Measurements from ENCODE around the gene CACNA2D1.

CACNA2D1 gene

DNA sequence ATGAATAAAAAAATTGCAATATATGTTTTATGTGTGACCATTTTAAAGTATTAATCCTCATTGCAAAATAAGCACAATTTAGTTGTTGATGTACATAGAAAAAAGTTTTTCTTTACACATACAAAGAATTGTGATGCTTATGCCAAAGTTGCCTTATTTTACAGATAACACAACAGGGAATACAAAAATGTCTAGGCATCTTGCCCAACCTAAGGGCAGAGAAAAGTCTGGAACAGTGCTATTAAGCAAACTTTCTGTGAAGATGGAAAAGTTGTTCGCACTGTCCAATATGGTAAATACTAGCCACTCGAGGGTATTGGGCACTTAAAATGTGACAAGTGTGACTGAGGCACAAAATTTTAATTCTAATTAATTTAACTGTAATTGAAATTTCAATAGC is 483.6 kb downstream of the CACNA2D1 start:
- no peak for DNase-seq (ENCODE audit: low read depth, low spot score)
- WGBS (ENCODE audit: insufficient coverage, insufficient read length) = no CpG with 5 or more reads among the region's 2 CpGs
- no peaks in the 10 kb centered on the region for H3K27me3 ChIP-seq (ENCODE audit: control insufficient read depth, insufficient read depth, low read length)
- H3K27ac ChIP-seq (ENCODE audit: low read length) = no peak overlapping the region
- H3K4me3 ChIP-seq (ENCODE audit: low read length) = no peak overlapping the region
- no peaks in the 10 kb centered on the region for H3K4me1 ChIP-seq (ENCODE audit: control insufficient read depth, insufficient read depth, low read length)
- no peaks in the 10 kb centered on the region for H3K36me3 ChIP-seq (ENCODE audit: control insufficient read depth, insufficient read depth, low read length)
- H3K9me3 ChIP-seq (ENCODE audit: control insufficient read depth, insufficient read depth, low read length) = no peaks in the 10 kb centered on the region

- Histone ChIP-seq H3K4me3 (ENCODE audit: low read length) (no peak overlapping the region), H3K9me3 (ENCODE audit: control insufficient read depth, insufficient read depth, low read length) (no peaks in the 10 kb centered on the region), H3K27me3 (ENCODE audit: control insufficient read depth, insufficient read depth, low read length) (no peaks in the 10 kb centered on the region), H3K36me3 (ENCODE audit: control insufficient read depth, insufficient read depth, low read length) (no peaks in the 10 kb centered on the region), H3K27ac (ENCODE audit: low read length) (no peak overlapping the region), H3K4me1 (ENCODE audit: control insufficient read depth, insufficient read depth, low read length) (no peaks in the 10 kb centered on the region)
- WGBS (ENCODE audit: insufficient coverage, insufficient read length) = no CpG with 5 or more reads among the region's 4 CpGs
- DNase-seq (ENCODE audit: low read depth, low spot score) = no peak
Observed at GRCh38 chr7:81957517-81957916, 486.1 kb downstream of the CACNA2D1 start.

DNA sequence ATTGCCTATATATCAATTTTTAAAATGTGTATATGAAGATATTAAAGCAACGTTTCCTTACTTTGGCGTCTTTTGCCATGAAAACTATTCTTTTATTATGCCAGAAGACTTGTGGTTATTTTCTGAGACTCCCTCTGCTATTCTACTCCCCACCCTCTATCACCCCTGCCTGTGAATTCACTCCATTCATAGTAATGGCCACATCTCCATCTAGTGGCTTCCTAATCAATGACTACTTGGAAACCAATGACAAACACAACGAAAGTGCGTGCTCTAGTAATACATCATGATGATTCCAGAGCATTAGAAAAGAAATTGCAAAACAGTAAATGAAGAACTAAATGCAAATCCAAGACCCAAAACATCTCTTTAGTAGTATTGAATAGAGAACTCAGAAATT is 487.1 kb downstream of the CACNA2D1 start:
- Histone ChIP-seq H3K9me3 (ENCODE audit: control insufficient read depth, insufficient read depth, low read length) (no peaks in the 10 kb centered on the region), H3K4me3 (ENCODE audit: low read length) (no peak overlapping the region), H3K4me1 (ENCODE audit: control insufficient read depth, insufficient read depth, low read length) (no peaks in the 10 kb centered on the region), H3K27ac (ENCODE audit: low read length) (no peak overlapping the region), H3K27me3 (ENCODE audit: control insufficient read depth, insufficient read depth, low read length) (no peaks in the 10 kb centered on the region), H3K36me3 (ENCODE audit: control insufficient read depth, insufficient read depth, low read length) (no peaks in the 10 kb centered on the region)
- peak; percentile 41 for DNase-seq (ENCODE audit: low read depth, low spot score)
- WGBS (ENCODE audit: insufficient coverage, insufficient read length) = no CpG with 5 or more reads among the region's 4 CpGs

DNA sequence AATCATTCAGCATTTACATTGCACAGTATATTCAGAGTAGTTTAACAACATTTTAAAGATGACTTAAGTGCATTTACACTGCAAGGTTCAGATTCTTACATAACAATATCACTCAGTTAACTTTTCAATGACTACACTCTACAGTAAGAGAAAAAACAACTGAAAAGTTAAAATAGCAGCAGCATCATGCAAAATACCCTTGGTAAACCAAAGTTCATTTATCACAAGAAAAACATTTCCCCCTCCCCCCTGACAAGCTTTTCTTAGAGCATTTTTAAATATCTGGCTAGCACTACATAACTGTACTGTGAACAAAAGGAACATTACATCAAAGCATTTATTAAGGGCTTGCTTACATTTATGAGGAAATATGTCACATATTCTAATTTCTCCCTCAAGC is 494.3 kb downstream of the CACNA2D1 start:
- H3K36me3 ChIP-seq (ENCODE audit: control insufficient read depth, insufficient read depth, low read length) = no peaks in the 10 kb centered on the region
- H3K4me3 ChIP-seq (ENCODE audit: low read length) = no peak overlapping the region
- peaks cover 3% of the 10 kb centered on the region for H3K4me1 ChIP-seq (ENCODE audit: control insufficient read depth, insufficient read depth, low read length)
- H3K27me3 ChIP-seq (ENCODE audit: control insufficient read depth, insufficient read depth, low read length) = no peaks in the 10 kb centered on the region
- H3K9me3 ChIP-seq (ENCODE audit: control insufficient read depth, insufficient read depth, low read length) = no peaks in the 10 kb centered on the region
- H3K27ac ChIP-seq (ENCODE audit: low read length) = no peak overlapping the region
- DNase-seq (ENCODE audit: low read depth, low spot score) = no peak

GRCh38 chr7:81944058-81944457 is 499.5 kb downstream of the CACNA2D1 start:
- DNase-seq (ENCODE audit: low read depth, low spot score) = no peak
- Histone ChIP-seq H3K36me3 (ENCODE audit: control insufficient read depth, insufficient read depth, low read length) (no peaks in the 10 kb centered on the region), H3K27ac (ENCODE audit: low read length) (no peak overlapping the region), H3K4me1 (ENCODE audit: control insufficient read depth, insufficient read depth, low read length) (no peaks in the 10 kb centered on the region), H3K9me3 (ENCODE audit: control insufficient read depth, insufficient read depth, low read length) (no peaks in the 10 kb centered on the region), H3K27me3 (ENCODE audit: control insufficient read depth, insufficient read depth, low read length) (no peaks in the 10 kb centered on the region), H3K4me3 (ENCODE audit: low read length) (no peak overlapping the region)
- no CpG with 5 or more reads among the region's 2 CpGs for WGBS (ENCODE audit: insufficient coverage, insufficient read length)

GRCh38 chr7:81937091-81937490 is 506.5 kb downstream of the CACNA2D1 start:
- H3K27me3 ChIP-seq (ENCODE audit: control insufficient read depth, insufficient read depth, low read length) = no peaks in the 10 kb centered on the region
- H3K4me1 ChIP-seq (ENCODE audit: control insufficient read depth, insufficient read depth, low read length) = no peaks in the 10 kb centered on the region
- H3K36me3 ChIP-seq (ENCODE audit: control insufficient read depth, insufficient read depth, low read length) = no peaks in the 10 kb centered on the region
- no peaks in the 10 kb centered on the region for H3K9me3 ChIP-seq (ENCODE audit: control insufficient read depth, insufficient read depth, low read length)
- no peak overlapping the region for H3K27ac ChIP-seq (ENCODE audit: low read length)
- no peak for DNase-seq (ENCODE audit: low read depth, low spot score)
- H3K4me3 ChIP-seq (ENCODE audit: low read length) = no peak overlapping the region

GRCh38 chr7:81934596-81935301 is 508.8 kb downstream of the CACNA2D1 start:
- no peak overlapping the region for H3K27ac ChIP-seq (ENCODE audit: low read length)
- H3K4me3 ChIP-seq (ENCODE audit: low read length) = no peak overlapping the region
- DNase-seq (ENCODE audit: low read depth, low spot score) = no peak
- no peaks in the 10 kb centered on the region for H3K4me1 ChIP-seq (ENCODE audit: control insufficient read depth, insufficient read depth, low read length)
- H3K36me3 ChIP-seq (ENCODE audit: control insufficient read depth, insufficient read depth, low read length) = no peaks in the 10 kb centered on the region
- WGBS (ENCODE audit: insufficient coverage, insufficient read length) = no CpG with 5 or more reads among the region's 6 CpGs
- no peaks in the 10 kb centered on the region for H3K9me3 ChIP-seq (ENCODE audit: control insufficient read depth, insufficient read depth, low read length)
- no peaks in the 10 kb centered on the region for H3K27me3 ChIP-seq (ENCODE audit: control insufficient read depth, insufficient read depth, low read length)

- Histone ChIP-seq H3K4me3 (ENCODE audit: low read length) (no peak overlapping the region), H3K27ac (ENCODE audit: low read length) (no peak overlapping the region), H3K36me3 (ENCODE audit: control insufficient read depth, insufficient read depth, low read length) (no peaks in the 10 kb centered on the region), H3K9me3 (ENCODE audit: control insufficient read depth, insufficient read depth, low read length) (no peaks in the 10 kb centered on the region), H3K4me1 (ENCODE audit: control insufficient read depth, insufficient read depth, low read length) (no peaks in the 10 kb centered on the region), H3K27me3 (ENCODE audit: control insufficient read depth, insufficient read depth, low read length) (no peaks in the 10 kb centered on the region)
- no peak for DNase-seq (ENCODE audit: low read depth, low spot score)
- WGBS (ENCODE audit: insufficient coverage, insufficient read length) = no CpG with 5 or more reads among the region's 2 CpGs
Observed at GRCh38 chr7:81932936-81933335, 510.6 kb downstream of the CACNA2D1 start.

GRCh38 chr7:81929386-81929785 is 514.2 kb downstream of the CACNA2D1 start:
- DNase-seq (ENCODE audit: low read depth, low spot score) = no peak

DNA sequence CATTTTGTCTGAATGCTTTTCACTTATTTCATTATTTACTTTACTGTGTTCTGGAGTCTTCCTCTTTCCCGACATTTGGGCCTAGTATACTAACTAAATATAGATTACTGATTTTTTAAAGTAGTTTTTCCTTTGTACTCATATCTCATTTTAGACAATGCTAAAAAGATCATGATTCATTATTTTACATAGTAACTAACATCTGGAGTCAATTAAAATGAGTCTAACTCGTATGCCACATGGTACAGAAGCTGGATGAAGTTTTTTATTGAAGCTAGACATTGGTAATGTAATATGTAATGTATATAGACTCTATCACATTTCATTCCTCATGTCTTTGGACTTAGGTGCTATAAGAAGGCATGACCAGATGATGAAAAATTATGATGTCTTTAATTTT is 517.4 kb downstream of the CACNA2D1 start:
- Histone ChIP-seq H3K4me1 (ENCODE audit: control insufficient read depth, insufficient read depth, low read length) (no peaks in the 10 kb centered on the region; the same call in 1 of the 2 replicates), H3K9me3 (ENCODE audit: control insufficient read depth, insufficient read depth, low read length) (no peaks in the 10 kb centered on the region), H3K4me3 (ENCODE audit: low read length) (no peak overlapping the region), H3K27me3 (ENCODE audit: control insufficient read depth, insufficient read depth, low read length) (no peaks in the 10 kb centered on the region), H3K27ac (ENCODE audit: low read length) (no peak overlapping the region), H3K36me3 (ENCODE audit: control insufficient read depth, insufficient read depth, low read length) (no peaks in the 10 kb centered on the region)
- DNase-seq (ENCODE audit: low read depth, low spot score) = no peak
- WGBS (ENCODE audit: insufficient coverage, insufficient read length) = no CpG with 5 or more reads among the region's 2 CpGs

More at GRCh38 chr7:81929386-81929785, 514.2 kb downstream of the CACNA2D1 start:
- H3K27ac ChIP-seq (ENCODE audit: low read length) = no peak overlapping the region
- no peaks in the 10 kb centered on the region for H3K36me3 ChIP-seq (ENCODE audit: control insufficient read depth, insufficient read depth, low read length)
- H3K9me3 ChIP-seq (ENCODE audit: control insufficient read depth, insufficient read depth, low read length) = no peaks in the 10 kb centered on the region
- no peaks in the 10 kb centered on the region for H3K27me3 ChIP-seq (ENCODE audit: control insufficient read depth, insufficient read depth, low read length)
- no peak overlapping the region for H3K4me3 ChIP-seq (ENCODE audit: low read length)
- no peaks in the 10 kb centered on the region; the same call in 1 of the 2 replicates for H3K4me1 ChIP-seq (ENCODE audit: control insufficient read depth, insufficient read depth, low read length)

DNA sequence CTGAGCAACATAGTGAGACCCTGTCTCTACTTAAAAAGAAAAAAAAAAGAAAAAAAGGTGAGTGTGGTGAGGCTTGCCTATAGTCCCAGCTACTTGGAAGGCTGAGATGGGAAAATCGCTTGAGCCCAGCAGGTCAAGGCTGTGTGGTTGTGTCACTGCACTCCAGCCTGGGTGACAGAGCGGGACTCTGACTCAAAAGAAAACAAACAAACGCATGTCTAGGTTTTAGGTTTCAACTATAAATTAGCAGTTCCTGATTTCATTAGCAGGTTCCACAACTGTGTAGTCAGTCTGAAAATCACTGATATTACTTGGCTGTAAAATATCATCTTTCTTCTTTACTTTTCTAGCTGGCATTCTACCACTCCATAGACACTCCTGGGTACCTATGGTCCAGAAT is 518.0 kb downstream of the CACNA2D1 start:
- H3K9me3 ChIP-seq (ENCODE audit: control insufficient read depth, insufficient read depth, low read length) = no peaks in the 10 kb centered on the region

More for the DNA sequence above, 518.0 kb downstream of the CACNA2D1 start:
- WGBS (ENCODE audit: insufficient coverage, insufficient read length) = no CpG with 5 or more reads among the region's 3 CpGs
- Histone ChIP-seq H3K27ac (ENCODE audit: low read length) (no peak overlapping the region), H3K4me1 (ENCODE audit: control insufficient read depth, insufficient read depth, low read length) (no peaks in the 10 kb centered on the region; the same call in 1 of the 2 replicates), H3K27me3 (ENCODE audit: control insufficient read depth, insufficient read depth, low read length) (no peaks in the 10 kb centered on the region), H3K4me3 (ENCODE audit: low read length) (no peak overlapping the region), H3K36me3 (ENCODE audit: control insufficient read depth, insufficient read depth, low read length) (no peaks in the 10 kb centered on the region)
- no peak for DNase-seq (ENCODE audit: low read depth, low spot score)
